ENCODE measurements around the gene NELL1.

The NELL1 gene

DNA sequence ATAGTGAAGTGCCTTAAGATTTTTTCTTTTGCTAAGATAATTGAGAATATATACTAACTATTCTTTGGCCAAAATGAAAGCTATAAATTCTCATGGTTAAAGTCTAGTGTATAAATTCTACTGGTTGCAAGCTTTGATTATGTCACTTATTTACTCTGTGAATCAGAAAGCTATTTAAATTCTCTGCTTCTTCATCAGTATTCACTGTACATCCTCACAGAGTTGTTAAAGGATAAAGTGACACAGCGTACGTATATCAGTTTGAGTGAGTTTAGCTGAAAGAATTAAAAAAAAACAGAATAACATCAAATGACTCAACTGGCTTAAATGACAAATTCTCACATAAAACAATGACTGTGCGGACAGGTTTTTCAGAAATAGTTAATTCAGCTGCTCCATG lies 453.1 kb downstream of the NELL1 start:
- Histone ChIP-seq H3K4me2 (ENCODE audit: low read depth, low read length, poor library complexity, severe bottlenecking) (no peak overlapping the region), H3K4me3 (ENCODE audit: low read length, poor library complexity, severe bottlenecking) (no peak overlapping the region), H3K4me1 (ENCODE audit: insufficient read depth, low read length, poor library complexity, severe bottlenecking) (no peaks in the 10 kb centered on the region), H2AFZ (ENCODE audit: low read length) (no peak overlapping the region), H3K36me3 (ENCODE audit: insufficient read depth, low read length) (no peaks in the 10 kb centered on the region), H3K27me3 (ENCODE audit: insufficient read depth, low read length, poor library complexity, severe bottlenecking) (no peaks in the 10 kb centered on the region), H3K9ac (ENCODE audit: low read depth, low read length, poor library complexity, severe bottlenecking) (no peak overlapping the region), H3K9me3 (ENCODE audit: insufficient read depth, low read depth, low read length) (no peaks in the 10 kb centered on the region), H3F3A (ENCODE audit: low read depth) (no peaks in the 10 kb centered on the region), H4K20me1 (ENCODE audit: insufficient read depth, low read length, poor library complexity, severe bottlenecking) (no peaks in the 10 kb centered on the region), H3K79me2 (ENCODE audit: insufficient read depth, low read length) (no peaks in the 10 kb centered on the region), H3K9me2 (replicated peaks; ENCODE audit: low read depth, low read length) (no peaks in the 10 kb centered on the region)
- TF ChIP-seq, protein P1, sequence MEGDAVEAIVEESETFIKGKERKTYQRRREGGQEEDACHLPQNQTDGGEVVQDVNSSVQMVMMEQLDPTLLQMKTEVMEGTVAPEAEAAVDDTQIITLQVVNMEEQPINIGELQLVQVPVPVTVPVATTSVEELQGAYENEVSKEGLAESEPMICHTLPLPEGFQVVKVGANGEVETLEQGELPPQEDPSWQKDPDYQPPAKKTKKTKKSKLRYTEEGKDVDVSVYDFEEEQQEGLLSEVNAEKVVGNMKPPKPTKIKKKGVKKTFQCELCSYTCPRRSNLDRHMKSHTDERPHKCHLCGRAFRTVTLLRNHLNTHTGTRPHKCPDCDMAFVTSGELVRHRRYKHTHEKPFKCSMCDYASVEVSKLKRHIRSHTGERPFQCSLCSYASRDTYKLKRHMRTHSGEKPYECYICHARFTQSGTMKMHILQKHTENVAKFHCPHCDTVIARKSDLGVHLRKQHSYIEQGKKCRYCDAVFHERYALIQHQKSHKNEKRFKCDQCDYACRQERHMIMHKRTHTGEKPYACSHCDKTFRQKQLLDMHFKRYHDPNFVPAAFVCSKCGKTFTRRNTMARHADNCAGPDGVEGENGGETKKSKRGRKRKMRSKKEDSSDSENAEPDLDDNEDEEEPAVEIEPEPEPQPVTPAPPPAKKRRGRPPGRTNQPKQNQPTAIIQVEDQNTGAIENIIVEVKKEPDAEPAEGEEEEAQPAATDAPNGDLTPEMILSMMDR (conservative IDR thresholded peaks at IDR 0.05; ENCODE audit: low read length) = no peak
- TF ChIP-seq EZH2phosphoT487 (IDR thresholded peaks at IDR 0.05; ENCODE audit: borderline replicate concordance) = no peak

DNA sequence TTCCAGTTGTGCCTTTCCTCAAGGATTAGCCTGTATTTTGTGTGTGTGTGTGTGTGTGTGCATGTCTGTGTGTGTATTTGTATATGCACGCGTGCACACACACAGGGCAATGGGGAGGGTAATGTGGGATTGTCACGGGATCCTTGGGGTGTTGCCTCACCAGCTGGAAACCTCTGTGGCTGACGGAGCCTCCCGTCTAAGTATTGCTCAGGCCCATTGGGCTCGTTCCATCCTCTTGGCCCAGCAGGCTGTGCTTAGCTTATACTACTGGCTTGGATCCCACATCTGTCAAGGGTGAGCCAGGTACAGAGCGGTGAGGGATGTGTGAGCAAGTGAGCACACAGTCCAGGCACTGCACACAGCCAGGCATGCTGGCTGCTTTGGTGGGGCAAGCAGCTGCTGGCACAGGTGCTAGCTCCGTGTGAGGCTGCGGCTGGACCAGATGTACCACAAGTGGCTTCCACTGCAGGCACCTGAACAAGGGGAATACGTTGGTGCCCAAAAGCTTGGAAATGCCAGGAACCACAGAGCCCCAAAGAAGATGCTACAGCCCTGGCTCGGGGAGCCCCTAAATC lies 462.8 kb downstream of the NELL1 start:
- no peaks in the 10 kb centered on the region for H4K20me1 ChIP-seq (ENCODE audit: insufficient read depth, low read length, poor library complexity, severe bottlenecking)
- H3K9me2 ChIP-seq (replicated peaks; ENCODE audit: low read depth, low read length) = no peaks in the 10 kb centered on the region
- H3K9ac ChIP-seq (ENCODE audit: low read depth, low read length, poor library complexity, severe bottlenecking) = no peak overlapping the region
- H3K9me3 ChIP-seq (ENCODE audit: insufficient read depth, low read depth, low read length) = no peaks in the 10 kb centered on the region
- H3K4me1 ChIP-seq (ENCODE audit: insufficient read depth, low read length, poor library complexity, severe bottlenecking) = no peaks in the 10 kb centered on the region
- no peak overlapping the region for H3K4me2 ChIP-seq (ENCODE audit: low read depth, low read length, poor library complexity, severe bottlenecking)
- no peak overlapping the region for H3K4me3 ChIP-seq (ENCODE audit: low read length, poor library complexity, severe bottlenecking)
- no peaks in the 10 kb centered on the region for H3K79me2 ChIP-seq (ENCODE audit: insufficient read depth, low read length)
- H3K36me3 ChIP-seq (ENCODE audit: insufficient read depth, low read length) = no peaks in the 10 kb centered on the region
- H3K27me3 ChIP-seq (ENCODE audit: insufficient read depth, low read length, poor library complexity, severe bottlenecking) = no peaks in the 10 kb centered on the region
- TF ChIP-seq EZH2phosphoT487 (IDR thresholded peaks at IDR 0.05; ENCODE audit: borderline replicate concordance) = no peak
- TF ChIP-seq, protein P1 (conservative IDR thresholded peaks at IDR 0.05; ENCODE audit: low read length) = no peak
- no peaks in the 10 kb centered on the region for H3F3A ChIP-seq (ENCODE audit: low read depth)
- no peak overlapping the region for H2AFZ ChIP-seq (ENCODE audit: low read length)

DNA sequence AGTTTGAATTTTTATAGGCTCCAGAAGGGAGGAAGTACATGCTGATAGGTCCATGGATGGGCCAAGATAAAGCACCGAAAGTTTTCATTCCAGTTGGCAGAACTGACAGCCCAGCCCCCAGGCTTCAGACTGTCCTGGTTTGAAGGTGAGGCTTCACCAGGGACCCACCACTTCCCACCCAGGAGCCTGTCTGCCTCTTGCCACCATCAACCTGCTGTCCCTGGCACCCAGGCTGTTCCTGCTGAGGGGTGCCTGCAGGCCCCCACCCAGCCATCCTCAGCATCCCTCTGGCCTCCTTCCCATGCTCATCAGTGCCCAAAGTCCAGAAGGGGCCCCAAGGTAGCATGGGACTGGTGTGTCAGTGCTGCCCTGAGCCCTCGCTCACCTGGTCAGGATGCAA lies 463.9 kb downstream of the NELL1 start:
- Histone ChIP-seq H3K27me3 (ENCODE audit: insufficient read depth, low read length, poor library complexity, severe bottlenecking) (no peaks in the 10 kb centered on the region), H4K20me1 (ENCODE audit: insufficient read depth, low read length, poor library complexity, severe bottlenecking) (no peaks in the 10 kb centered on the region), H3F3A (ENCODE audit: low read depth) (no peaks in the 10 kb centered on the region), H3K9me2 (replicated peaks; ENCODE audit: low read depth, low read length) (no peaks in the 10 kb centered on the region), H3K9me3 (ENCODE audit: insufficient read depth, low read depth, low read length) (no peaks in the 10 kb centered on the region), H2AFZ (ENCODE audit: low read length) (no peak overlapping the region), H3K9ac (ENCODE audit: low read depth, low read length, poor library complexity, severe bottlenecking) (no peak overlapping the region), H3K79me2 (ENCODE audit: insufficient read depth, low read length) (no peaks in the 10 kb centered on the region), H3K4me3 (ENCODE audit: low read length, poor library complexity, severe bottlenecking) (no peak overlapping the region), H3K36me3 (ENCODE audit: insufficient read depth, low read length) (no peaks in the 10 kb centered on the region), H3K4me2 (ENCODE audit: low read depth, low read length, poor library complexity, severe bottlenecking) (no peak overlapping the region), H3K4me1 (ENCODE audit: insufficient read depth, low read length, poor library complexity, severe bottlenecking) (no peaks in the 10 kb centered on the region)
- TF ChIP-seq, protein P1 (conservative IDR thresholded peaks at IDR 0.05; ENCODE audit: low read length) = no peak
- no peak for TF ChIP-seq EZH2phosphoT487 (IDR thresholded peaks at IDR 0.05; ENCODE audit: borderline replicate concordance)
